Activated CD4-positive, alpha-beta memory T cell treated with anti-CD3 and anti-CD28 coated beads, Interleukin-2, amount 10 ng/mL, durations not matched to agents 7 days and 5 days (primary cell): ENCODE results near the gene STARD13. TPM values are rescaled to one million over a fixed set of nuclear protein-coding genes. Genes with fewer than 3 reads are reported as not detected.
"Not testable (repeated sequence)": the region's sequence is repeated elsewhere in the genome, so short reads cannot be mapped to it uniquely, and the experiment has no call there.

ENCODE experiments used
- CTCF ChIA-PET: fragments of 350-600 bp; sonication (Branson Sonifier 250); formaldehyde crosslinking; loops from one replicate; lab custom pipeline; 2021; ENCODE audit warnings: antibody characterized with exemption, inconsistent platforms; lab: Charles Lee
- POLR2A ChIA-PET: fragments of 350-600 bp; sonication (Branson Sonifier 250); formaldehyde crosslinking; loops from one replicate; lab custom pipeline; 2021; ENCODE audit warnings: antibody characterized with exemption; lab: Charles Lee
- DNase-seq: peaks from one replicate; pipeline ENCODE4 v3.0.0-alpha.2; 2020
- H3K27ac Mint-ChIP-seq: one replicate; pipeline ENCODE4 v1.8.0; 2021; ENCODE audit warnings: mild to moderate bottlenecking, mixed read lengths
- H3K27me3 Mint-ChIP-seq: one replicate; pipeline ENCODE4 v1.8.0; 2021; ENCODE audit warnings: mixed read lengths
- H3K36me3 Mint-ChIP-seq: one replicate; pipeline ENCODE4 v1.8.0; 2021; ENCODE audit warnings: low read depth, mixed read lengths
- H3K4me1 Mint-ChIP-seq: one replicate; pipeline ENCODE4 v1.8.0; 2021; ENCODE audit warnings: mixed read lengths
- H3K4me3 Mint-ChIP-seq: one replicate; pipeline ENCODE4 v1.8.0; 2021; ENCODE audit warnings: mild to moderate bottlenecking, mixed read lengths
- H3K9me3 Mint-ChIP-seq: one replicate; pipeline ENCODE4 v1.8.0; 2021; ENCODE audit warnings: mixed read lengths
- total RNA-seq, 2 experiments: library from RNA; stranded (reverse); gene quantifications; one replicate each; pipeline ENCODE4 v1.2.3, GENCODE V29; 2021

STARD13 gene
- total RNA-seq, 2 experiments from 2014 or later = 0.15 to 0.20 TPM

DNA sequence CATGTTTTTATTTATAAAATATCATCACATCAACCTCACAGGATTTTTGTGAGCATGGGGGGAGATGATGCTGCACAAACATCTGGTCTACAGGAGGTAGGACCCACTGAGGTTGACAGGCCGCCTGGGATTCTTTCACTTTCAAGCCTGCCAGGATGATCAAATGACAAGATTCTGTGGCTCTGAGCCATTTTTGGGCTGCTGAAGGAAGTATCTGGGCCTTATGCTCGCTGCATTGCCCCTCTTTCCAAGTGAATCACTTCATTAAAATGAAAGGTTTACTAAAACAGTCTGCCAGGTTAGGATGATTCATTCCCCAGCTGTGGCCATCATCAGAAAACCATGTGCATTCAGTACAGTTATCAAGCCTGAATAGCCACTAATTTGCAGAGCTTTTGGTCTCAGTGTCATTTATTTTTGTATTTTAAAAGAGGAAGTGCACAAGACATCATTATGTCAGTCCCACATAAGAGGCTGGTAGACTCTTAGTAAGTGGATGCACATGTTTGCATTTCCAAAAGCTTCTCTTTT, 34.4 kb downstream of the STARD13 start:
- H3K4me1 Mint-ChIP-seq = no peaks in the 10 kb centered on the region
- no peaks in the 10 kb centered on the region for H3K9me3 Mint-ChIP-seq
- CTCF ChIA-PET = no interaction called here
- no peaks in the 10 kb centered on the region for H3K36me3 Mint-ChIP-seq
- no peak overlapping the region for H3K27ac Mint-ChIP-seq
- H3K4me3 Mint-ChIP-seq = no peak overlapping the region
- H3K27me3 Mint-ChIP-seq = no peaks in the 10 kb centered on the region
- POLR2A ChIA-PET = no interaction called here
- DNase-seq = no peak

- no peak overlapping the region for H3K4me3 Mint-ChIP-seq
- H3K36me3 Mint-ChIP-seq = no peaks in the 10 kb centered on the region
- ChIA-PET POLR2A (no interaction called here), CTCF (no interaction called here)
- H3K27ac Mint-ChIP-seq = no peak overlapping the region
- H3K9me3 Mint-ChIP-seq = no peaks in the 10 kb centered on the region
- H3K27me3 Mint-ChIP-seq = peaks cover 3% of the 10 kb centered on the region
- no peak for DNase-seq
- H3K4me1 Mint-ChIP-seq = no peaks in the 10 kb centered on the region
Observed at GRCh38 chr13:33250609-33251008, 34.9 kb downstream of the STARD13 start.

GRCh38 chr13:33249894-33250293, 35.7 kb downstream of the STARD13 start:
- H3K27ac Mint-ChIP-seq = no peak overlapping the region
- H3K4me3 Mint-ChIP-seq = no peak overlapping the region
- no peaks in the 10 kb centered on the region for H3K9me3 Mint-ChIP-seq
- POLR2A ChIA-PET = no interaction called here
- H3K4me1 Mint-ChIP-seq = no peaks in the 10 kb centered on the region
- H3K27me3 Mint-ChIP-seq = peaks cover 3% of the 10 kb centered on the region
- no peaks in the 10 kb centered on the region for H3K36me3 Mint-ChIP-seq
- CTCF ChIA-PET = no interaction called here
- no peak for DNase-seq

DNA sequence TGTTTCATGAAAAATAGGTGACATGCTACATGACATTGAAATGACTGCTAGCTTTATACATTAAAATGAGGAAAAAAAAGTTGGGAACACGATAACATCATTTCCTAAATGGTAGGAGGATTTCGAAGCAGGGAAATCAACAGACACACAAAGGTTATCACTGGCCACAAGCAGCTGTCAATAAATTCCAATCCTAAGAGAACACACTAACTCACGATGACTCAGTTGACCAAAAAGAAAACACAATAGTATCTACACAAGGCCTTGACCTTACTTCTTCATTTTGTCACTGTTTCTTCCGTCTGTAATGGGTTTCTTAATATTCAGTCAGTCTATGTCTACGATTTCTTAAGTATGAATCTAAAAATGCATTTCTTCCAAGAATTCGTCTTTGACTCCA, 36.5 kb downstream of the STARD13 start:
- no peaks in the 10 kb centered on the region for H3K4me1 Mint-ChIP-seq
- H3K27ac Mint-ChIP-seq = no peak overlapping the region
- CTCF ChIA-PET = no interaction called here
- POLR2A ChIA-PET = no interaction called here
- peaks cover 3% of the 10 kb centered on the region for H3K27me3 Mint-ChIP-seq
- H3K9me3 Mint-ChIP-seq = no peaks in the 10 kb centered on the region
- H3K4me3 Mint-ChIP-seq = no peak overlapping the region
- H3K36me3 Mint-ChIP-seq = no peaks in the 10 kb centered on the region
- no peak for DNase-seq

- H3K27ac Mint-ChIP-seq = no peak overlapping the region
- H3K27me3 Mint-ChIP-seq = peaks cover 3% of the 10 kb centered on the region
- DNase-seq = no peak
- peaks cover 1% of the 10 kb centered on the region for H3K9me3 Mint-ChIP-seq
- ChIA-PET POLR2A (no interaction called here), CTCF (no interaction called here)
- no peak overlapping the region for H3K4me3 Mint-ChIP-seq
- no peaks in the 10 kb centered on the region for H3K4me1 Mint-ChIP-seq
- no peaks in the 10 kb centered on the region for H3K36me3 Mint-ChIP-seq
Observed at GRCh38 chr13:33245505-33246158, 39.9 kb downstream of the STARD13 start.

- no peak for DNase-seq
- CTCF ChIA-PET = no interaction called here
Observed at GRCh38 chr13:33244907-33245287, 40.7 kb downstream of the STARD13 start.

DNA sequence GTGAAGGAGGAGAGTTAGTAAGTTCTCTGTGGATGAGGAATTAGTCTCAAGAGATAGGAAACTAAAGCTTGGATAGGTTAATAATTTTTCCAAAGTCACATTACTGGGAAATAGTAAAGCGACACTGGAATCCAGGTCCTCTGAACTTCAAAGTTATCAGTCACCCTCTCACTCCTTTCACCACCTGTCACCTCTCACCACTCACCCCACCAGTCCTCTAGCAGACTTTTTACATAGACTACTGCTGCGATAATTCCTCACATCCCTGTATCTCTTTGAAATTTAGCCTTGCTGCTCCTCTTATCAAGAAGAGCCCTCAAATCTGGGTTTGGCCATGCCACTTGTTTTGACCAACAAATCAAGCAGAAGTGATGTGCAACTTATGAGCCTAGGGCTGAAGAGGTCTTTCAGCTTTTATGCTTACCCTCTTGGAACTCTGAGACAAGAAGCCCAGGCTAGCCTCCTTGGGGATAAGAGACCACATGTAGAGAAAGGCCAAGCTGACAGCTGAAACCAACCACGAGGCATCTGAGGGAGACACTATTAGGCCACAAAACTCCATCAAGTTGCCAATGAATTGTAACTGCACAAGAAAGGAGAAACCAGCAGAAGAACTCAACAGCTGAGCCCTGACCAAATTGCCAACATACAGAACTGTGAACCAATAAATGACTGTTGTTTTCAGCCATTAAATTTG, 41.2 kb downstream of the STARD13 start:
- DNase-seq = no peak
- Mint-ChIP-seq H3K27ac (no peak overlapping the region), H3K27me3 (peaks cover 3% of the 10 kb centered on the region), H3K36me3 (no peaks in the 10 kb centered on the region), H3K9me3 (peaks cover 1% of the 10 kb centered on the region), H3K4me3 (no peak overlapping the region), H3K4me1 (no peaks in the 10 kb centered on the region)
- ChIA-PET CTCF (no interaction called here), POLR2A (no interaction called here)

More at GRCh38 chr13:33244907-33245287, 40.7 kb downstream of the STARD13 start:
- Mint-ChIP-seq H3K9me3 (peaks cover 1% of the 10 kb centered on the region), H3K4me1 (no peaks in the 10 kb centered on the region), H3K4me3 (no peak overlapping the region), H3K27ac (no peak overlapping the region), H3K27me3 (peaks cover 3% of the 10 kb centered on the region), H3K36me3 (no peaks in the 10 kb centered on the region)
- POLR2A ChIA-PET = no interaction called here

DNA sequence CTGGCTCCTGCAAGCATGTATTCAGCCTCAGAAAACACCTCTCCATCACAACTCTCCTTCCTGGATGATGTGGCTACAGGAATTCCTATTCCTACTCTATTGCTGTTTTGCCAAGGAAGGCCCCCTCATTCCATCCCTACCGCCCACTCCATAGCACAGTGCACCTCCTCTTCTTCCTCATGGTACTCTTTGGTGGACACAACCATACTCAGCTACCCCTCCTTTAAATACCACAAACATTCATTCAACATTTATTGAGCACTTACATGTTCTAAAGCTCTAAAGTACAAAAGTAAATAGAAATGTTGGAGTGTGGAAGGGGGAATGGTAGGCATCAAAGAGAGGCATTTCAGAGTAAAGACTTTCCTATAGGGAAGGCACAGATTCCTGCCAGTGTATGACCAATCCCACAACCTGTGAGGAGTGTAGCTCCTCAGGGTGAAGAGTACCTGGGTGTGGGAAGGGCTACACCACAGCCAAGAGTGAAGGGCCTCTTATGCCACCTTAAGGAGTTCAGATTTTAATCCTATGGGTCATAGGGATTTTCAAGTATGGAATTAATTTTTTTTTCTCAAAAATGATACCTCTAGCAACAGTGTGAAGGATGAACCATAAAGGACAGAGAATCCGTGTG, 42.5 kb downstream of the STARD13 start:
- H3K9me3 Mint-ChIP-seq = peaks cover 1% of the 10 kb centered on the region
- POLR2A ChIA-PET = no interaction called here
- CTCF ChIA-PET = no interaction called here

GRCh38 chr13:33242372-33242771, 43.2 kb downstream of the STARD13 start:
- DNase-seq, H3K36me3 Mint-ChIP-seq, POLR2A ChIA-PET, H3K27me3 Mint-ChIP-seq, H3K27ac Mint-ChIP-seq, H3K9me3 Mint-ChIP-seq, CTCF ChIA-PET, H3K4me3 Mint-ChIP-seq, H3K4me1 Mint-ChIP-seq: not testable (repeated sequence)

More for the DNA sequence above, 42.5 kb downstream of the STARD13 start:
- H3K27ac Mint-ChIP-seq = no peak overlapping the region
- peaks cover 3% of the 10 kb centered on the region for H3K27me3 Mint-ChIP-seq
- H3K36me3 Mint-ChIP-seq = no peaks in the 10 kb centered on the region
- no peaks in the 10 kb centered on the region for H3K4me1 Mint-ChIP-seq
- DNase-seq = no peak
- H3K4me3 Mint-ChIP-seq = no peak overlapping the region

- ChIA-PET POLR2A (no interaction called here), CTCF (no interaction called here)
- Mint-ChIP-seq H3K9me3 (peaks cover 11% of the 10 kb centered on the region), H3K4me1 (no peaks in the 10 kb centered on the region), H3K4me3 (no peak overlapping the region), H3K27ac (no peak overlapping the region), H3K36me3 (no peaks in the 10 kb centered on the region), H3K27me3 (peaks cover 3% of the 10 kb centered on the region)
- no peak for DNase-seq
Observed at GRCh38 chr13:33236021-33236420, 49.5 kb downstream of the STARD13 start.

DNA sequence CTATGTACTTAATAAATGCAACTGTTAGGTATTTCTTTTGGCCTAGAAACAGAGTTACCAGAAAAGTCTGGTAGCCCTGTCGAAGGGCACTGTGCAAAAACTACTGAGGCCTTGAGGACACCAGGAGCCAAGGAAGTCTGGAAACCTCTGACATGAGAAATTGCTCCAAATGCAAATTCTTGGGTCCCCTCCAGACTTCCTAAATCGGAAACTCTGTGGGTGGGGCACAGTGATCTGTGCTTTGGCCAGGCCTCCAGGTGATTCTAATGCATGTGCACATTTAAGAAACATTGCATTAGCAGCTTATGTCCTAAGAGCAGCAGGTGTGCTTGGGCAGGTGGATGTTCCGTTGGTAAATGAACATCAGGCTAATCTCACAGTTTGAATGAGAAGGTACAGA, 50.0 kb downstream of the STARD13 start:
- ChIA-PET POLR2A (no interaction called here), CTCF (no interaction called here)
- H3K27me3 Mint-ChIP-seq = peaks cover 3% of the 10 kb centered on the region
- H3K27ac Mint-ChIP-seq = no peak overlapping the region
- DNase-seq = no peak
- H3K9me3 Mint-ChIP-seq = peaks cover 11% of the 10 kb centered on the region
- H3K4me3 Mint-ChIP-seq = no peak overlapping the region
- no peaks in the 10 kb centered on the region for H3K36me3 Mint-ChIP-seq
- no peaks in the 10 kb centered on the region for H3K4me1 Mint-ChIP-seq

DNA sequence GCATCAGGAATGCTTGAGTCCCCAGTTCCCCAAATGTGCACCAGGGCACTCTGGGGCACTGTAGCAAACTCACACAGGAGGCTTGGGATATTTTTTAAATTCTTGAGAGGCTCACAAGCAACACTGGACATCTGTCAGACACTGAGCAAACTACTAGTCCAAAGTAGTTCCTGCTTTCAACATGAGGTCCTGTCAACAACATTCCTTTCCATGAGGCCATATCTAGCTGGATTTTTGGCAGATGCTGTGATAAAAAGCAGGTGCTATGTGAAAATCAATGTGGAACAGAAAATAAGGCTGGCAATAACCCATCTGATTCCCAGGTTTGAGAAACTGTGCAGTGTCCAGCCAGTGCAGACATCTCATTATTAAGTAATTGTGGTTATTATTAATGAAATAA, 50.5 kb downstream of the STARD13 start:
- Mint-ChIP-seq H3K4me1 (no peaks in the 10 kb centered on the region), H3K27me3 (peaks cover 3% of the 10 kb centered on the region), H3K27ac (no peak overlapping the region), H3K9me3 (peaks cover 11% of the 10 kb centered on the region), H3K4me3 (no peak overlapping the region), H3K36me3 (no peaks in the 10 kb centered on the region)
- ChIA-PET POLR2A (no interaction called here), CTCF (no interaction called here)
- no peak for DNase-seq

DNA sequence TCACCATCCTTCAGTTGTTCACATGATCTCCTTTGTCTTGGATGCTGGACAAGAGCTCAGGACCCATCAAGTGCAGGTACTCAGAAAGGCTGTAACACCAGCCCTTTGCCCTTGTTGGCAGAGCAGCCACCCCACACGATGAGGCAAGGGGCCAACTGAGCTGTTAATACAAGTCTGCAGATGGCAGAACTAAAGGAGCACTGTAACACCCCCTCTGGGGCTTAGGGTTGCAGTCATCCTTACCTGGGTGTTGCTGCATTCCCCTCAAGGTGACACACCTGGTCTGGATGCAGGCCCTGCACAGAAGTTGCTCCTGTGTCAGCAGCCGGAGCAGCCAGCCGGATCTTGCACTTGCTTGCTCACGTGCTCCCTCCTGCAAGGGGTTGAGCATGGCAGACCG, 52.0 kb downstream of the STARD13 start:
- Mint-ChIP-seq H3K36me3 (no peaks in the 10 kb centered on the region), H3K27me3 (peaks cover 3% of the 10 kb centered on the region), H3K9me3 (peaks cover 11% of the 10 kb centered on the region), H3K4me3 (no peak overlapping the region), H3K27ac (no peak overlapping the region), H3K4me1 (peaks cover 4% of the 10 kb centered on the region)
- no peak for DNase-seq
- ChIA-PET POLR2A (no interaction called here), CTCF (no interaction called here)
